ENCODE measurements around the gene DUSP16.

- TF ChIP-seq CTCF (IDR thresholded peaks at IDR 0.05) (peak in 2 of 6 experiments; percentile 5 to 10), POLR2A (IDR thresholded peaks at IDR 0.05) (no peak)
Measured at GRCh38 chr12:12503384-12504078, 59.1 kb downstream of the DUSP16 start.
